Activated T-cell treated with anti-CD3 and anti-CD28 coated beads, Interleukin-2, amount 50 U/mL, for 24 hours (primary cell): ENCODE data around the gene FAR1.

Experiments used
- DNase-seq: peaks from one replicate; pipeline ENCODE4 v3.0.0-alpha.2; 2020
- H3K27ac Mint-ChIP-seq: 2 replicates; pipeline ENCODE4 v1.8.0; 2020; ENCODE audit warnings: mild to moderate bottlenecking, mixed read lengths
- H3K27me3 Mint-ChIP-seq: 2 replicates; pipeline ENCODE4 v1.8.0; 2020; ENCODE audit warnings: mixed read lengths
- H3K36me3 Mint-ChIP-seq: 2 replicates; pipeline ENCODE4 v1.8.0; 2020; ENCODE audit warnings: low read depth, mixed read lengths
- H3K4me1 Mint-ChIP-seq: 2 replicates; pipeline ENCODE4 v1.8.0; 2020; ENCODE audit warnings: low read depth, mixed read lengths
- H3K4me3 Mint-ChIP-seq: 2 replicates; pipeline ENCODE4 v1.8.0; 2020; ENCODE audit warnings: mild to moderate bottlenecking, moderate library complexity, mixed read lengths
- H3K9me3 Mint-ChIP-seq: 2 replicates; pipeline ENCODE4 v1.8.0; 2020; ENCODE audit warnings: mixed read lengths

Gene FAR1

GRCh38 chr11:13663631-13664071, 4.8 kb upstream of the FAR1 start:
- H3K36me3 Mint-ChIP-seq: peaks cover 3% of the 10 kb centered on the region

GRCh38 chr11:13664351-13664750, 4.1 kb upstream of the FAR1 start:
- peaks cover 18% of the 10 kb centered on the region for H3K27me3 Mint-ChIP-seq
- no peak overlapping the region for H3K4me3 Mint-ChIP-seq
- no peak overlapping the region for H3K27ac Mint-ChIP-seq
- peaks cover 7% of the 10 kb centered on the region for H3K36me3 Mint-ChIP-seq
- no peaks in the 10 kb centered on the region for H3K9me3 Mint-ChIP-seq
- no peak for DNase-seq
- H3K4me1 Mint-ChIP-seq: peaks cover 10% of the 10 kb centered on the region

More at GRCh38 chr11:13663631-13664071, 4.8 kb upstream of the FAR1 start:
- H3K27ac Mint-ChIP-seq: no peak overlapping the region
- peaks cover 18% of the 10 kb centered on the region for H3K27me3 Mint-ChIP-seq
- peaks cover 9% of the 10 kb centered on the region for H3K4me1 Mint-ChIP-seq
- H3K4me3 Mint-ChIP-seq: no peak overlapping the region
- H3K9me3 Mint-ChIP-seq: peaks cover 7% of the 10 kb centered on the region
- DNase-seq: no peak

DNA sequence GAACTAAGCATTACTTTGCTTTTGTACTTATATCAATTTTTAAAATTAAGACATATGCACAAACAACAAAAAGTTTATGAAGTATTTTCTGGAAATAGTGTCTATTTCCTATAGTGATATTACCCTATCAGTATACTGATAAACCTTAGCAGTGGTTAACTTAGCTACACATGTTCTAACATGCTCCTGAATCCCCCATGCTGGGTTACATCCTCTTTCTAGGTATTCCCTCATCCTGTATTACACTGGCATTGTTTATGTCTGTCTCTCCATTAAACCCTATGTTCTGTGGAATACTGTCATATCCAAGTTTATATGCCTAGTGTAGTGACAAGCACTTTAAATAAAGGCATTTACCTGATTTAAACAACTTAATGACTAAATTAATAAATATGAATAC, 1.8 kb upstream of the FAR1 start:
- peaks cover 29% of the 10 kb centered on the region for H3K4me1 Mint-ChIP-seq
- H3K4me3 Mint-ChIP-seq: no peak overlapping the region
- no peak overlapping the region for H3K27ac Mint-ChIP-seq
- DNase-seq: no peak
- H3K9me3 Mint-ChIP-seq: no peaks in the 10 kb centered on the region
- peaks cover 28% of the 10 kb centered on the region for H3K36me3 Mint-ChIP-seq
- peaks cover 15% of the 10 kb centered on the region for H3K27me3 Mint-ChIP-seq

DNA sequence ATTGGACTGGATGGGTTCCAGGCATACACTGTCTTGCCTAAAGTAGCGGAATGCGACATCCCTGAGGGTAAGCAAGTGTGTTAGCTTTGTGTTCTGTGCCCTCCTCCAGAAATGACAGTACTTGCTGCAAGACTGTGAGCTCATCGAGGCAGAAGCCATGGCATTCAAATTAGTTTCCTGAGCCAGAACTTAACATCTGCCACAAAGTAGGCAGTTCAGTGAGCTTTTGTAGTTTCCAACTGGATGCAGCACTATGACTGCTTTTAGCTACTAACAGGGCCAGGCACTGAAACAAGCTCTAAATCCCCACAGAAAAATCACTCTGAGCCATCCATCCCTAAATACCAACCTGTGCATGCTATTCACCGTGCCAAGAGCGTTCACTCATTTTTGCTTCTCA, 1.2 kb upstream of the FAR1 start:
- no peak for DNase-seq
- Mint-ChIP-seq H3K4me1 (peaks cover 33% of the 10 kb centered on the region), H3K4me3 (peak overlapping the region; percentile 81), H3K9me3 (no peaks in the 10 kb centered on the region), H3K27me3 (peaks cover 13% of the 10 kb centered on the region), H3K27ac (peak overlapping the region; percentile 77), H3K36me3 (peaks cover 33% of the 10 kb centered on the region)

DNA sequence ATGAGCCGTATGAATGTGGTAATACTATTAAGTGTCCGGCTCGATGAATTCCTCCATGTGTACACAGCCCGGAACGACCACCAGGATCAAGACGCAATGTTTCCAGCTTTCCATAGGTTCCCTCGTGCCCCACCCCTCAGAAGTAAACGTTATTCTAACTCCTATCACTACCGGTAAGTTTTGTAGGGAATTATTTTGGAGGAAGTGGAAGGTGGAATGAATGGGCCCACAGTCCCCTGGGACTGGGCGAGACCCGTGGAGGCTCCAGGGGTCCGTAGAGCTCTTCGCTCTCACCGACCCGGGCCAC, 720 bp upstream of the FAR1 start:
- Mint-ChIP-seq H3K4me1 (peaks cover 38% of the 10 kb centered on the region), H3K36me3 (peaks cover 38% of the 10 kb centered on the region), H3K27me3 (peaks cover 10% of the 10 kb centered on the region), H3K9me3 (no peaks in the 10 kb centered on the region), H3K4me3 (peak overlapping the region; percentile 81), H3K27ac (peak overlapping the region; percentile 77)
- no peak for DNase-seq

DNA sequence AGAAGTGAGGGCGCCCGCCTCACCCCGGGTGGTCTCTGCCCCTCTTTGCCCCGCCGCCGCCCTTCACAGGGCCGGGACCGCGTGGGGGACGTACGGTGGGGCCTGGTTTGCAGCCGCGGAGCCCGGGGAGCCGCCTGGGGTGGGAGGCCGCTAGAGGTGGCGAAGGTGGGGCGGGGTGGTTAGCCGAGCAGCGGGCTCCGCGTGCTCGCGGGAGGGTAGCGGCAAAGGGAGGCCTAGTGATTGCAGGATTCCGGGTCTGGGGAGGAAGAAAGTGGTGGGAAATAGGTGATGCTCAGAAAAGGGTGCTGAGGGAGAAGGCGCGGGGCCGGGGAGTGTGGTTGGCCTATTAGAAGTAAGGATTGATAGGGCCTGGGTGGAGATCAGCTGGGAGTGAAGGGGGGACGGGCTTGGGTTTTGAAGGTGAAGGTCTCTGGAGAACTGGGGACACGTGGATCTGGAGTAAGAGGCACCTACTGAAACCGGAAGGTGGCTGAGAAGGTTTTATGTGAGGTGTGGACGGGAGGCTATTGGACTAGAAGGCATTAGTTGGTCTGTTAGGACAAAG, 571 bp downstream of the FAR1 start:
- no peaks in the 10 kb centered on the region for H3K9me3 Mint-ChIP-seq
- peaks cover 44% of the 10 kb centered on the region for H3K36me3 Mint-ChIP-seq

DNA sequence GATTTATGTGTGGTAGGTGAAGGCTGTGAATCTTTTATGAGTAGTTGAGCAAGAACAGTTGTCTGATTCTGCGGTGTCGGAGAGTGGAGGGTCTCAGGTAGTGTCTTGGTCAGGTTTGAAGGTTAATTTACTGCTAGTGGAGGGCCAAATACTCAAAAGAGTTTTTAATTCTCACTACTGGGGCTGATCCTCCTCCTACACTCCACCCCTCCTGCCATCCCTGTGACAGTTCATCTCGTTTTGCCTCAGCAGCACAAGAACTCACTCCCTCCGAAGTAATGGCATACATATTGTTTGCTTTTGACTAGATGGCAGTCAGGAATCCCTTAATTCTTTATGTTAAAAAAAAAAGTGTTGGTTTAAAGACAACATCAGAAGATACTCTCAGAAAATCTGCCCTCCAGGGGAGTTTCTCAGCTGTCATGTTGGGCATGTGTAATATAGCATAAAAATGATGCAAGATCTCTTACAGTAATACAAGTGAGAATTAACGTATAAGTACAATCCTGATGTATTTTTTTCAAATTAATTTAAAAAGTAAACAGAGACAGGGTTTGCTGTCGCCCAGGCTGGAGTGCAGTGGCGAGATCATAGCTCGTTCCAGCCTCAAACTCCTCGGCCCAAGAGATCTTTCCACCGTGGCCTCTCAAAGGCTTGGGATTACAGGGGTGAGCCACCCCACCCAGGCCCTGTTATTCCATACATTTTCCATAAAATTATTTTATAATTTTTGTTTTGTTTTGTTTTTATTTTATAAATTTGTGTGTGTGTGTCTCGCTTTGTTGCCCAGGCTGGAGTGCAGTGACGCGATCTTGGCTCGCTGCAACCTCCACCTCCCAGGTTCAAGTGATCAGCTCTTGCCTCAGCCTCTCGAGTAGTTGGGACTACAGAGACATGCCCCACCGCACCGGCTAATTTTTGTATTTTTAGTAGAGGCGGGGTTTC, 1.3 kb downstream of the FAR1 start:
- Mint-ChIP-seq H3K27ac (peak overlapping the region; percentile 96), H3K9me3 (no peaks in the 10 kb centered on the region), H3K4me1 (peaks cover 47% of the 10 kb centered on the region), H3K36me3 (peaks cover 49% of the 10 kb centered on the region), H3K4me3 (peak overlapping the region; percentile 87), H3K27me3 (peaks cover 9% of the 10 kb centered on the region)
- DNase-seq: no peak

More for the DNA sequence above, 571 bp downstream of the FAR1 start:
- DNase-seq: peak; percentile 75
- Mint-ChIP-seq H3K4me3 (peak overlapping the region; percentile 87), H3K27me3 (peaks cover 10% of the 10 kb centered on the region), H3K4me1 (peaks cover 43% of the 10 kb centered on the region), H3K27ac (peak overlapping the region; percentile 96)

- H3K4me3 Mint-ChIP-seq: no peak overlapping the region
- DNase-seq: no peak
- peaks cover 66% of the 10 kb centered on the region for H3K36me3 Mint-ChIP-seq
- H3K4me1 Mint-ChIP-seq: peaks cover 61% of the 10 kb centered on the region
- no peaks in the 10 kb centered on the region for H3K27me3 Mint-ChIP-seq
- no peak overlapping the region for H3K27ac Mint-ChIP-seq
- no peaks in the 10 kb centered on the region for H3K9me3 Mint-ChIP-seq
These were observed 4.2 kb downstream of the FAR1 start for GRCh38 chr11:13672576-13673210.

- Mint-ChIP-seq H3K9me3 (no peaks in the 10 kb centered on the region), H3K4me1 (peaks cover 70% of the 10 kb centered on the region)
These were observed 6.5 kb downstream of the FAR1 start for GRCh38 chr11:13674799-13675509.

GRCh38 chr11:13676576-13676975, 8.1 kb downstream of the FAR1 start:
- Mint-ChIP-seq H3K9me3 (no peaks in the 10 kb centered on the region), H3K4me1 (peaks cover 75% of the 10 kb centered on the region), H3K27ac (no peak overlapping the region)

More at GRCh38 chr11:13674799-13675509, 6.5 kb downstream of the FAR1 start:
- Mint-ChIP-seq H3K36me3 (peaks cover 58% of the 10 kb centered on the region), H3K27me3 (no peaks in the 10 kb centered on the region), H3K4me3 (no peak overlapping the region), H3K27ac (no peak overlapping the region)
- DNase-seq: no peak

DNA sequence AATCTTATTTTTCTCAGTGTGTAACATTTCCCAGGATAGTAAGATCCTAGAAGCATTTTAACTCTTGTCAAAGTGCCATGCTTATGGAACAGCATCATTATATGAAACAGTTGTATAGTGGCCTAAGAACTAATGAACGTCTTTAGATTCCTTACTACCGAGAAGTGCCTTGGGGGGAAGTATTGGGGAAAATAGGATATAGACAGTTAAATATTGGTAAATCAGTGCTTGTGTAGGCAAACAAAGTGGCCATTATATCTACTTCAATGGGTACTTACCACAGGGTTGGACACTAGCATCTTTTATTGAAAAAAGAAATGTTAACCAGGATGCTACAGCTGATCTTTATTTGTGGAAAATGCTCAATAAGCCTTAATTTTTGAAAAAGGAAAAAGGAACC, 11.3 kb downstream of the FAR1 start:
- Mint-ChIP-seq H3K4me3 (no peak overlapping the region), H3K36me3 (peaks cover 40% of the 10 kb centered on the region), H3K27me3 (no peaks in the 10 kb centered on the region), H3K4me1 (peaks cover 67% of the 10 kb centered on the region), H3K9me3 (no peaks in the 10 kb centered on the region), H3K27ac (no peak overlapping the region)
- no peak for DNase-seq

More at GRCh38 chr11:13676576-13676975, 8.1 kb downstream of the FAR1 start:
- Mint-ChIP-seq H3K4me3 (no peak overlapping the region), H3K27me3 (no peaks in the 10 kb centered on the region), H3K36me3 (peaks cover 51% of the 10 kb centered on the region)
- DNase-seq: no peak

GRCh38 chr11:13680501-13681264, 12.2 kb downstream of the FAR1 start:
- DNase-seq: no peak

GRCh38 chr11:13681446-13681845, 13.0 kb downstream of the FAR1 start:
- H3K36me3 Mint-ChIP-seq: peaks cover 50% of the 10 kb centered on the region
- peaks cover 70% of the 10 kb centered on the region for H3K4me1 Mint-ChIP-seq
- H3K27me3 Mint-ChIP-seq: no peaks in the 10 kb centered on the region

More at GRCh38 chr11:13680501-13681264, 12.2 kb downstream of the FAR1 start:
- Mint-ChIP-seq H3K4me1 (peaks cover 70% of the 10 kb centered on the region), H3K36me3 (peaks cover 45% of the 10 kb centered on the region), H3K9me3 (no peaks in the 10 kb centered on the region), H3K27ac (no peak overlapping the region), H3K27me3 (no peaks in the 10 kb centered on the region), H3K4me3 (no peak overlapping the region)

GRCh38 chr11:13682212-13682611, 13.7 kb downstream of the FAR1 start:
- Mint-ChIP-seq H3K9me3 (no peaks in the 10 kb centered on the region), H3K27me3 (no peaks in the 10 kb centered on the region), H3K4me1 (peaks cover 62% of the 10 kb centered on the region), H3K36me3 (peaks cover 50% of the 10 kb centered on the region), H3K4me3 (no peak overlapping the region), H3K27ac (no peak overlapping the region)
- DNase-seq: no peak

More at GRCh38 chr11:13681446-13681845, 13.0 kb downstream of the FAR1 start:
- Mint-ChIP-seq H3K4me3 (no peak overlapping the region), H3K9me3 (no peaks in the 10 kb centered on the region), H3K27ac (no peak overlapping the region)
- no peak for DNase-seq
